ENCODE data around the gene SPACDR.

DNA sequence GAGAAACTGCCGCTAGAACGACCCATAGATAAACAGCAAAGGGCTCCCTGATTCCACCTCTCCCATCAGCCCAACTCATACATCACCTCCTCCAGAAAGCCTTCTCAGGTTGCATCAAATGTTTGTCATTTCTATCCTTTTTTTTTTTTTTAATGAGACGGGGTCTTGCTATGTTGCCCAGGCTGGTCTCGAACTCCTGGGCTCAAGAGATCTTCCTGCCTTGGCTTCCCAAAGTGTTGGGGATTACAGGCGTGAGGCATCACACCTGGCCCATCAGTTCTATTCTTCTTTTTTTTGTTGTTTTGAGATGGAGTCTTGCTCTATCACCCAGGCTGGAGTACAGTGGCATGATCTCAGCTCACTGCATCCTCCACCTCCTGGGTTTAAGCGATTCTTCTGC is 7.0 kb downstream of the SPACDR start:
- TF ChIP-seq, protein P1, sequence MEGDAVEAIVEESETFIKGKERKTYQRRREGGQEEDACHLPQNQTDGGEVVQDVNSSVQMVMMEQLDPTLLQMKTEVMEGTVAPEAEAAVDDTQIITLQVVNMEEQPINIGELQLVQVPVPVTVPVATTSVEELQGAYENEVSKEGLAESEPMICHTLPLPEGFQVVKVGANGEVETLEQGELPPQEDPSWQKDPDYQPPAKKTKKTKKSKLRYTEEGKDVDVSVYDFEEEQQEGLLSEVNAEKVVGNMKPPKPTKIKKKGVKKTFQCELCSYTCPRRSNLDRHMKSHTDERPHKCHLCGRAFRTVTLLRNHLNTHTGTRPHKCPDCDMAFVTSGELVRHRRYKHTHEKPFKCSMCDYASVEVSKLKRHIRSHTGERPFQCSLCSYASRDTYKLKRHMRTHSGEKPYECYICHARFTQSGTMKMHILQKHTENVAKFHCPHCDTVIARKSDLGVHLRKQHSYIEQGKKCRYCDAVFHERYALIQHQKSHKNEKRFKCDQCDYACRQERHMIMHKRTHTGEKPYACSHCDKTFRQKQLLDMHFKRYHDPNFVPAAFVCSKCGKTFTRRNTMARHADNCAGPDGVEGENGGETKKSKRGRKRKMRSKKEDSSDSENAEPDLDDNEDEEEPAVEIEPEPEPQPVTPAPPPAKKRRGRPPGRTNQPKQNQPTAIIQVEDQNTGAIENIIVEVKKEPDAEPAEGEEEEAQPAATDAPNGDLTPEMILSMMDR (IDR thresholded peaks at IDR 0.05; ENCODE audit: insufficient read depth, low read length), result no peak
- no peak for TF ChIP-seq POLR2AphosphoS5 (IDR thresholded peaks at IDR 0.05; ENCODE audit: low read depth)
- TF ChIP-seq, protein P2, sequence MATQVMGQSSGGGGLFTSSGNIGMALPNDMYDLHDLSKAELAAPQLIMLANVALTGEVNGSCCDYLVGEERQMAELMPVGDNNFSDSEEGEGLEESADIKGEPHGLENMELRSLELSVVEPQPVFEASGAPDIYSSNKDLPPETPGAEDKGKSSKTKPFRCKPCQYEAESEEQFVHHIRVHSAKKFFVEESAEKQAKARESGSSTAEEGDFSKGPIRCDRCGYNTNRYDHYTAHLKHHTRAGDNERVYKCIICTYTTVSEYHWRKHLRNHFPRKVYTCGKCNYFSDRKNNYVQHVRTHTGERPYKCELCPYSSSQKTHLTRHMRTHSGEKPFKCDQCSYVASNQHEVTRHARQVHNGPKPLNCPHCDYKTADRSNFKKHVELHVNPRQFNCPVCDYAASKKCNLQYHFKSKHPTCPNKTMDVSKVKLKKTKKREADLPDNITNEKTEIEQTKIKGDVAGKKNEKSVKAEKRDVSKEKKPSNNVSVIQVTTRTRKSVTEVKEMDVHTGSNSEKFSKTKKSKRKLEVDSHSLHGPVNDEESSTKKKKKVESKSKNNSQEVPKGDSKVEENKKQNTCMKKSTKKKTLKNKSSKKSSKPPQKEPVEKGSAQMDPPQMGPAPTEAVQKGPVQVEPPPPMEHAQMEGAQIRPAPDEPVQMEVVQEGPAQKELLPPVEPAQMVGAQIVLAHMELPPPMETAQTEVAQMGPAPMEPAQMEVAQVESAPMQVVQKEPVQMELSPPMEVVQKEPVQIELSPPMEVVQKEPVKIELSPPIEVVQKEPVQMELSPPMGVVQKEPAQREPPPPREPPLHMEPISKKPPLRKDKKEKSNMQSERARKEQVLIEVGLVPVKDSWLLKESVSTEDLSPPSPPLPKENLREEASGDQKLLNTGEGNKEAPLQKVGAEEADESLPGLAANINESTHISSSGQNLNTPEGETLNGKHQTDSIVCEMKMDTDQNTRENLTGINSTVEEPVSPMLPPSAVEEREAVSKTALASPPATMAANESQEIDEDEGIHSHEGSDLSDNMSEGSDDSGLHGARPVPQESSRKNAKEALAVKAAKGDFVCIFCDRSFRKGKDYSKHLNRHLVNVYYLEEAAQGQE (IDR thresholded peaks at IDR 0.05; ENCODE audit: insufficient replicate concordance, low read depth), result no peak
